Measurements from ENCODE around the gene C3orf18.

C3orf18 gene

DNA sequence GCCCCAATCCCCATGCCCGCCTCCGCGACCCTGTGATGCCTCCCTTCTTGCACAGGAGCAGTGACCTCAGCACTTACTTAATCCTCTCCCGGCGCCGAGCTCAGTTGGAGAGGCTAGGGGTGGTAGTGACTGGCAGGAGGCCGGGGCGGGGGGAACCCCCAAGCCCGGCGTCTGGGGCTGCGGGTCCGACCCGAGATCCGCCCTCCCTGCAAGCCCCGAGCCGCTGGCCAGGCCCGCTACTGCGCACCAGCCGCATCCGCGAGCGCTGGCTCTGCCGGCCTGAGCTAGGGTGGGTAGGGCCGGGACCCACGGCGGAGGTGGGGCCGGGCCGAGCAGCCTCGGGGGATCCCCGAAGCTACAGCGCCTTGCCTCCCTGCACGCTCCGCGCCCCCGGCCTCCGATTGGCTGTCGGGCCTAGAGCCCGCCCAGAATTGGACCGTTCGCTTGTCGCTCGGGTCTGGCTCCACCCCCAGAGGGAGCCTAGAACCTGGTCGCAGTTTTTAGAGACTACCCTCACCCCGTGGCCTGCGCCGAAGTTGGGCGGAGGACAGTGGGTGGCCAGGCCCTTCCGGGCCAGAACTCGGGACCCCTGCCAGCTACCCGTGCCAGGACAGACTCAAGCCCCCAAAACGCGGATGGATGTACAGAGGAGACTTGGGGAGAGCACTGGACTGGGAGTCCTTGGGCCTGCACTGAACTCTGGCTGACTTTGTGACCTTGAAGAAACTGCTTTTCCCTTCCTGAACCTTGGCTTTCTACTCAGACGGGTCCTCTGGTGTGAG is at the start of gene C3orf18:
Gene C3orf18 (minus strand): TSS at position 362 of the 782 bp plus-strand sequence. CDS start 2,048 bp downstream, outside the sequence.
- DNase-seq: peak; percentile 37 to 95 (median 86)

DNA sequence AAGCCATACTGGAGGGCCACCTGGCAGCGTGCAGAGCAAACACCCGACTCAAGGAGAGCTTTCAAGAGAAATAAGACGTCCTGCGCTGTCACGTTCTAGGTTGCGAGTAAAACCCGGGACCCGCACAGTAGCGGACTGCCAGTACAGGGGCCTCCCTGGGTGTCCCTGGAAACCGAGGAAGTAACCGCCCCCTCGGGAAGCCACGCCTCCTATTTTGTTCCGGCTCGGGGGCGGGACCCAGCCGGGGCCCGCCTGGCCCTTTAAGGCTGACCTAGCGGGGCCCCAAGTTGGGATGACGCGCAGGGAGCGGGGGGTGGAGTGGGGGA is 49.2 kb upstream of the C3orf18 start:
- DNase-seq: peak in 57 of 58 donors; percentile 12 to 89 (median 77)

DNA sequence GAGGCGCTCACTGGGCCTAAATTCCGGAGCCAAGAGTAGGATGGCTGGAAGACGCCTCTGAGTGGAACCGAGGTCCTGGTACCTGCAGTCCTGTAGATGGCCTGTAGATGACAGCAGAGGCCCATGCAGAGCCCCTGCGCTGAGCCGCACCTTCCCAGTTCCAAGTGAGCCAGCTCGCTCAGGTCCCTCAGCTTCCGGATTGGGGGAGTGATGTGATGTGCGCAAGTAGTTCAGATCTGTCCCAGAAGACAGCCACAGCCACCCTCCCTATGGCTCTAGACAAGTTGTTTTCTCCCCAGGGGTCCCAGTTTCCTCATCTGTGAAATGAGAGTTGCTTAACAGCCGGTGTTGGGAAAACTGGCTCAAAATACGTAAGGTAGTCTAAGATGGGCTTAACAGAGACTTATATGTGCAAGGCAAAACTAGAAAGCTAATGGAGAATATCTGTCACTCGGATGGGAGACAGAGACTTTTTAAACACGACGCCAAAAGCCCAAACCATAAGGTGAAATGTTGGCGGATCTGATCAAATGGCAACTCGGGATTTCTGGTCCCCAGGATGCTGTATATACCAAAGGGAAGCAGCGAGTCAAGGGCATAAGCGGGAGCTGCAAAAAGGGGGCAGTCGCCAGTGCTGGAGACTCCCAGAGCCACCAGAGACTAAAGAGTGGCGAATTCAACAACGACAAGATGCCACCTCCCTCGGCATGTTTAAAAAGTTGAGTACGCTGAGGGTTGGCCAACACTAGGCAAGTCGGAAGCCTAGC is 48.6 kb upstream of the C3orf18 start:
- DNase-seq: peak in 56 of 58 donors; percentile 12 to 87 (median 70)

- no peak for DNase-seq
These were observed 47.6 kb upstream of the C3orf18 start for GRCh38 chr3:50615190-50615589.

DNA sequence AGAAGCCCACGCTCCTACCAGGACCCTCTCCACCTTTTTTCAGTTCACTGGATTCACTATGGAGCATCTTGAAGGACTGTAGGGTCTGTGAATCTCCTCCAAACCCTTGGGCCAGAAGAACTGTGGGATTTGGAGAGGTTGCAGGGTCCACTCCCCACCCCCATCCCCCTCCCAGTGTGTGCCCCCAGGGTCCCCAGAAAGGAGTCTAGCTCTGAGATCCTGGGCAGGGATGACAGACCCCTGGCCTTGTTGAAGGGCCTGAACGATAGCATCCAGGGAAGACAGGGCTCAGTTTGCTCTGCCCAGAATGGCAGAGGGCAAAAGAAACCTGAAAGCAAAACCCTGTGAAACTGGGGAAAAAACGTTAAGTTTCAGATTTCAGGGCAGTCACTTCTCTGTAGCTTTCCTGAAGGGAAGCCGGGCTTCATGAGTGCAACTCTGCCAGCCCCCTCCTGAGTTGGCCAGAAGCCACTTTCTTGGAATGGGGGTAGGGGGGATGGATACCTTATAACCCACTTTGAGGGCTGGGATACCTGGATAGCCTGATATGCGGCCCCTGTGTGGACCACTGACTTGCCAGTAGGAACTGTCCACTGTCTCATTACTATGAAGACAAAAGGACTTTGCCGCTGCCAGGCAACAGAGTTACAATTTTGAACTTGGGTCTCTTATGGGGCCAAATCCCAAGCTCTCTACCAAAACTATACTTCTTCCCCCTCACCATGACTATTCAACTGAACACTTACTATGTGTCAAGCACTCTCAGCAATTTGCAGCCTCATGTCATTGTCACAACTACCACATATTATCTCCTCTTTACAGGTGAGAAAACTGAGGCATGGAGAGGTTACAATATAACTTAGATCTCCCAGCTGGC is 45.7 kb upstream of the C3orf18 start:
- no peak for DNase-seq

GRCh38 chr3:50612234-50612882 is 44.8 kb upstream of the C3orf18 start:
- DNase-seq: peak in 1 of 58 donors; percentile 58

GRCh38 chr3:50611464-50612233 is 44.1 kb upstream of the C3orf18 start, which contains the start of gene CISH:
CISH (minus strand) TSS chr3:50611774; CDS start chr3:50611650, 124 bp downstream.
- DNase-seq: peak in 55 of 58 donors; percentile 50 to 92 (median 78)

DNA sequence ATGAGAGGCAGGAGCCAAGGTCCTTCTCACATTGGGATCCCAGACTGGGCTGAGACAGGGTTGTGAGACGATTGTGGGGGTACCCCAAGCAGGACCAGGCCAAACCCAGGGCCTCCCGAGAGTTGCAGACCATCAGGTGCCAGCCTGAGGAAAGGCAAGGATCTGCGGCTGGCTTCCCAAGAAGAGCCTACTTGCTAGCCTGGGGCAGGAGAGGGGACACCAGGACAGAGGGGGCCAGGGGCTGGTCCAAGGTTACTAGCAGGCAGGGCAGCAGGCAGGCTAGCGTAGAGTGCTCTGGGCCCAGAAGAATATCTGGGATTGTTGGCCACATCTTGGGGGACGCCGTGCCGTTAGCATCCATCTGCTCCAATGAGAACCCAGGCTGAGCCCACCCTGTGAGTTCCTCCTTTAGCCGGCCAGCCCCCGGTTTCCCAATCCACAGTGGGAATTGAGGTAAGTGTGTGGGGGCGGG is 43.5 kb upstream of the C3orf18 start:
- DNase-seq: no peak

DNA sequence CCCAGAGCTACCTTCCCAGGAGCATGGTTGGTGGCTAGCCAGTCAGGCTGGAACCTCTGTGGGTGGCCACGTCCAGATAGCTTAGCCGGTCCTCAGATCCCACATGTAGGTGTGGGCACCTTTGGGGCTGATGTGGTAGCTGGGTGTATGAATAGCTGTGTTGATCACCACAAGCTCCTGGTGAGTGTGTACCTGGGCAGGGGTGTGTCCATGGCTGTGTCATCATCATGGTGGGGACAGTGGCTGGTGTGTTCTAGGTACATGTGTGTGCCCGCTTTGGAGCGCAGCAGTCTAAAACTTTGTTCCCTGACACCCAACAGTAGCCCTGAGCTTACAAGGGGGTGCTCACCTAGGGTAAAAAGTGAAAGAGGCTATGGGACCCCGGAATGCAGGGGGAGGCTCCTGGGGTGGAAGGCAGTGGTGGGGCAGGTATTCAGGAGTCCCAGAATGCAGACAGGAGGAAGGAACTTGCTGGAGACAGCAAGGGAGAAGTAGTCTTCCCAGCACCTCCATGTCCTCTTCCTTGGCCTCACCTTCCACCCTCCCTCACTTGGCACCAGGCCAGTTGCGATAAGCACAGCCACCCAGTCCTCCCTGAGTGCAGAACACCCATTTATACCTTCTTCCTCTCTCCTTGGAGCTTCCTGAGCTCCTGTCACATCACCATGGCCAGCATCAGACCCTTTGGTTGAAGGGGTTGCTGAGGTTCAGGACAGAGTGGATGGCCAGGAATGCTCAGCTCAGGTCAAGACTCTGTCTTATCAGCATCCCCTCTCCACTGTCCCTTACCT is 42.8 kb upstream of the C3orf18 start:
- no peak for DNase-seq

DNA sequence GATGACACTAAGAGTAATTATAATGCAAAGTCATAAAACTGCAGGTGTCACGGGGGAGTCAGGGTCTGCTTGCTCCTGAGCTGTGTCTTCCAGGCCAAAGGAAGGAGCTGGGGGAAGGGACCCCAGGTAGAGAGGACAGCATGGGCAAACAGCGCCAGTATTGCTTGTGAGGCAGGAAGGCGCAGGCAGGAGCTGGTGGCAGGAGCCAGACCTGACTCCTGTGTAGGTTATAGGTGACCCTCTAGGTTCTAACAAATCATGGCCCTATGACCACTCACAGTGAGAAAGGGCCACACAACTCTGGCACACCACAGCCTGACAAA is 42.2 kb upstream of the C3orf18 start:
- DNase-seq: no peak

- DNase-seq: no peak
These were observed 41.7 kb upstream of the C3orf18 start for GRCh38 chr3:50609071-50609762.

GRCh38 chr3:50608278-50608677 is 40.7 kb upstream of the C3orf18 start:
- no peak for DNase-seq

GRCh38 chr3:50607271-50608091 is 39.9 kb upstream of the C3orf18 start:
- no peak for DNase-seq

GRCh38 chr3:50606596-50606995 is 39.0 kb upstream of the C3orf18 start:
- no peak for DNase-seq

DNA sequence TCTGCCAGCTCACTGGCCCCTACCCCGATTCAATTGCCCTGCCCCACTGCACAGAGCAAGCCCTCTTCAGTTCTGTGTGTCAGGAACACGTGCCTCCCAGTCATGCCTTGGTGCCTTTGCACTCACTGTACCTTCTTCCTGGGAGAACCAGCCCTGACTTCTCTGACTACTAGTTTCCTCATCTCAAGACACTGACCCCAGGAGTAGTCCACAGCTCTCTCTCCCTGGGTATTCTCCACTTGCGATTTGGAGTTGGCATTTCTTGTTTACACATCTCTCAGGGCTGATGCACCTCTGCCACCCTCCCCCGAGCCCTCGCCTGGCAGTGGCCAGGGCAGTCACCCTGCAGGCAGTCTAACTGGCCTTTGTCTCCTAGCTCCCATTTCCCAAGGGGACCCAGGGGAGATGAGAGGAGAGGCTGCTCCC is 38.4 kb upstream of the C3orf18 start:
- no peak for DNase-seq

DNA sequence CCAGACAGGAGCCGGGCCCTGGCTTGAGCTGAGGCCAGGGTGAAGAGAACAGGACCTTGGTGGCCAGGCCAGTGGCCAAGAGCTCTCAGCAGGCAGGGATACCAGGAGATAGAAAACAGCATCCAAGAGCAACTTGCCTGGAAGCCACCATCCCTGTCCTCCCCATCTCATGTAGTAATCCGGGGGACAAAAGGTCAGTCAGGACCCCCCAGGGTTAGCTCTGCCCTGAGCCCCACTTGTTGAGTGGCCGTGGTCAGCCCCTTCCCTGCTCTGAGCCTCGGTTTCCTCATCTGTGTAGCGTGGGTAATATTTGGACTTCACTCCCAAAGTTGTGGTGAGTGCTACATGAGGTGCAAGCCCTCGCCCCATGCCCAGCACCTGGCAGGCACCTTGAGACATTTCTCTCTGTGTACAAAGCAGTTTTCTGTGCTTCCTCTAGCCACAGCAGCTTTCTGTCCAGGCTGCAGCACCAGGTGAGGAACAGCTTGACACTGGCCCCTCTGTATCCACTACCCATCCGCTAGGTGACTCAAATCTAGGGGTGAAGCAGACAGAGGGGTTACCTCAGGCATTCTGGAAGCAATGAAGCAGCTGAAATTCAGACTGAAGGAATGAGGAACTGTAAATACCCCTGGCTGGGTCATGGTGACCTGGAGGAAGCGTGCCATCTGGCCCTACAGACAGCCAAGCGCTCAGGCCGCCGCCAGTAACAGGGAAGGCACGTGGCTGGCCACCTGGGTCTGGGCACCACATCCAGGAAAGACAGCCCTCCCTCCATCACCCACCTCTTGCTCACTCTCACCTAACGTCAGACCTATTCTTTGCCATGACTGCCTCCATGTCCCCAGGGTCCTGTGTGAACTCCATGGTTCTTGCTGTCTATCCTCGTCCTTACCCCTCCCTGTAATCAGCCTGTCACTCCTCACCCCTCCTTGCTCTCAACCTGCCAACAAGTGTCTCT is 37.4 kb upstream of the C3orf18 start:
- no peak for DNase-seq

Data from anterior cingulate cortex (tissue), 58 donors.